GM21515 (cell line): ENCODE results near the gene AHCY.

Experiments used
- ATAC-seq: cut with Tn5 transposase; IDR thresholded peaks from one replicate; pipeline ENCODE4 v1.9.1; 2021; ENCODE audit not compliant: unreplicated experiment

The AHCY gene

DNA sequence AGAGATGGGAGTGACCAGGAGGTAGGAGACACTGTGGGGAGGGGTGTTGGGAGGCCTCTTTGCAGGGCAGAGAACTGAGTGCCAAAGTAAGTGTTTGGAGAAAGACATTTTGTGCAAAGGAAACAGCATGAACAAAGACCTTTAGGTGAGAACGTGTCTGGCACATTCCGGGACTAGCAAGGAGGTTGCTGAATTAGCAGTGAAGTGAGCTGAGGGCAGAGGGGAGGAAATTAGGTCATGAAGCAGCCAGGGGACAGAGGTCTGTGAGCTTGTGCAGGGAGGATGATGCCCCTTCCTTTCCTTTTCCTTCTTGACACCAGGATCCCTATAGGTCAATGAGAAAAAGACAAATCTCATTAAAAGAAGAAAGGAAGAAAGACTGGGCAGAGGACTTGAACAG is 21.4 kb upstream of the AHCY start:
- ATAC-seq = no peak

- ATAC-seq = no peak
These were observed 19.3 kb upstream of the AHCY start for GRCh38 chr20:34322267-34323105.

- no peak for ATAC-seq
These were observed 17.7 kb upstream of the AHCY start for GRCh38 chr20:34320861-34321260.

- no peak for ATAC-seq
These were observed 15.7 kb upstream of the AHCY start for GRCh38 chr20:34318609-34319443.

GRCh38 chr20:34316196-34316814 is 13.2 kb upstream of the AHCY start:
- ATAC-seq = no peak

DNA sequence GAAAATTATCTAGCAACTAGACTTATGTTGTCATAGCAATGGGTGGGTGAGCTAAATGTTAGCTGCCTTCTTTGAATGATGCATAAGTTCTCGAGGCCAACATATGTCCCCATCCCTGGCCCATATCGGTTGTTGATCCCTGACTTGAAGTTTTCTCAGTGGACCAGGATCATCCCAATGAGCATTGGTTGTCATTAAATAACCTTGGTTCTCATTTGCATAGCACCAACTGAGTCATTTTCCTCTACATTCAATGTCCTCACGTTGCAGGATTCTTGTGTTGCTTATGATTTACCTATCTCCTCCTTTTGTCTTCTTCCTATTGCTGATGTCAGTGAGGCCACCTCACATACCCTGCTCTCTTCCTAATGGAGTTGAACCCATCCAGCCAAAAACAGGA is 12.1 kb upstream of the AHCY start:
- ATAC-seq = no peak

GRCh38 chr20:34312544-34313217 is 9.5 kb upstream of the AHCY start:
- peak; percentile 79 for ATAC-seq

GRCh38 chr20:34312024-34312460 is 8.9 kb upstream of the AHCY start:
- no peak for ATAC-seq

DNA sequence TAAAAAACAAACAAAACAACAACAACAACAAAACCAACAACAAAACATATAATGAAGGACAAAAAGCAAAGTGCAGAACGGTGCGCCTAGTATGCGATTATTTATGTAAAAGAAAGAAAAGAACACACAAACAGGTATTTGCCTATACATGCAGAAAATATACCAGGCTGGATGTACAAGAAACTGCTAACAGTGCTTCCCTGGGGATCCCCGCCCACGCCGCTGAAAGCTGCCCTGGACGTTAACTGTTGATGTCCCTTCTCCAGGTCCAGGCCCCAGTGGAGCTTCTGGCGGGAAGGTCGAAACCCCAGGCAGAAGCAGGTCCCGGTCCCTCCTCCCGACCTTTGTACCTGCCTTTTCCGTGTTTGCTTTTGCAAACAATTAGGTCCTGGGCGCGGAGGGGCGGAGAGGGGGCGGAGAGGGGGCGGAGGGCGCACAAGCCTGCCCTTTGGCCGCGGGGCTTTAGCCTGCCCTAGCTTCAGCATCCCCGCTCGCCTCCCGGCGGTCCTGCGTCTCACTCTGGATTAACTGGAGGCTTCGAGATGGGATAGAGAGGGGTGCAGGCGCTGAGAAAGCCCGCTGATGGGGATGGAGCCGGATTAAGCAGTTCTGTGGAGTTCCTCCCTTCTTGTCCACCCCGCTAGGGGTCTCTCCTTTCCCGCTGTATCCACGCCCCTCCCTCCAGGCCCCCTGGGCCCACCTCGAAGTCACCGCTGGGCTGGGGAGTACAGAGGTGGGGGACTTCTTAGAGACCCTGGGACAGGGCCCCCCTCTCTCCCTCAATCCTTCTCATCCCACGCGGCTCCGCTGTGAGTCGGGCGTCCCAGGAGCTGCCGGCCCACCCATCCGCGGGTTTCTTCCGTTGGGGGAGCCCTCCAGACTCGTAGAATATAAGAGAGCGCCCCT is 8.2 kb upstream of the AHCY start:
- no peak for ATAC-seq

DNA sequence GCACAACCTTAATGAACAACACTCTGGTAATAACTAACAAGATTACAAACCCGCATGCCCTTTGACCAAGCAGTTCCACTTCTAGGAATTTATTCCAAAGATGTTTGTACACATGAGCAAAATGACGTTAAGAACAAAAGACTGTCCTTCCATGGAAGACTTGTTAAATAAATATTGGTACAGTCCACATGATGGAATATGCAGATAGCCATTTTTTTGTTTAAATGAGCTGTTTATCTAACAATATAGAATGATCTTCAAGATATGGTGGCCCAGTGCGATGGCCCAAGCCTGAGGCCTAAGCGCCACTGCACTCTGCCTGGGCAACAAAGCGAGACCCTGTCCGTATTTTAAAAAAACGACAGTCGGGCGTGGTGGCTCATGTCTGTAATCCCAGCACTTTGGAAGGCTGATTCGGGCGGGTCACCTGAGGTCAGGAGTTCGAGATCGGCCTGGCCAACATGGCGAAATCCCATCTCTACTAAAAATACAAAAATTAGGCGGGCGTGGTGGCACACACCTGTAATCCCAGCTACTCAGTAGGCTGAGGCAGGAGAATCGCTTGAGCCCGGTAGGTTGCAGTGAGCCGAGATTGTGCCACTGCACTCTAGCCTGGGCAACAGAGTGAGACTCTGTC is 7.4 kb upstream of the AHCY start:
- ATAC-seq = no peak

DNA sequence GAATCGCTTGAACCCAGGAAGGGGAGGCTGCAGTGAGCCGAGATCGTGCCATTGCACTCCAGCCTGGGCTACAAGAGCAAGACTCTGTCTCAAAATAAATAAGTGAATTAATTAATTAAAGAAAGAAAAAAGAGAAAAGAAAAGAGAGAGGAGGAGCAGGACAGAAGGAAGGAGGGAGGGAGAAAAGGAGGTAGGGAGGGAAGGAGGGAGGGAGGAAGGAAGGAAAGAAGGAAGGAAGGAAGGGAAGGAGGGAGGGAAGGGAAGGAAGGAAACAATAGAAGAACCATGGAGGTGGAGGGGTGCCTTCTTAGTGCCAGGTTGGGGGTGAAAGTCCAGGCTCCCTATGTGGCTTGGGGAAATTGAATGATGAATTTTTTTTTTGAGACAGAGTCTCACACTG is 6.5 kb upstream of the AHCY start:
- ATAC-seq = no peak

DNA sequence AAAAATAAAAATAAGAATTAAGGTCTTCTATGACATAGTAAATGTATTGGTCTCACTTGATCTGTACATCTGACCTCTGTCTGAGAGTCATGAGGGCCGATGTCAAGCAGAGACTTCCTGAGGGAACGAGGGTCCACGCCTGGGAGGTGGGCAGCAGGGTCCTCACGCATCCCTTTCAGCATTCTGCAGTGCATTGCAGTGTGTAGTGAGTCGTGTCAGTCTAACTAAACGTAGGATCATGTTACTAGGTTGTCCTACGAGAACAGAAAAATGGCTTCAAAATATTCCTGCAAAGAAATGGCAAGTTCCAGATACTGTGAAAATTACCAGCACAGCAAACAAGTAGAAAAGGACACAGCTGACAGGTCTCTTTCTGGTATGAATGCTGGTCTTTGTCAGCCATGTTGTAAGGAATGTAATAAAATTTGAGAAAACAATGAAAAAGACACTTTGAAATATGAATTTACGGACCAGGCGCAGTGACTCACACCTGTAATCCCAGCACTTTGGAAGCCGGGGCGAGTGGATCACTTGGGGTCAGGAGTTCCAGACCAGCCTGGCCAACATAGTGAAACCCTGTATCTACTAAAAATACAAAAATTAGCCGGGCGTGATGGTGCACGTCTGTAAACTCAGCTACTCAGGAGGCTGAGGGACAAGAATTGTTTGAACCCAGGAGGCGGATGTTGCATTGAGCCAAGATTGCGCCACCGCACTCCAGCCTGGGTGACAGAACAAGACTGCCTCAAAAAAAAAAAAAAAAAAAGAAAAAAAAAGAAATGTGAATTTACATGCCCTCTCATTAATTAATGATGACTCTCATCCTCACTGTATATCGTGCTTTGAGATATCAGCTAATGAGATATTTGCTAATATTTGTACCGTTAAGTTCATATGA is 2.4 kb upstream of the AHCY start:
- no peak for ATAC-seq

- no peak for ATAC-seq
These were observed 838 bp downstream of the AHCY start for GRCh38 chr20:34302312-34302722.

DNA sequence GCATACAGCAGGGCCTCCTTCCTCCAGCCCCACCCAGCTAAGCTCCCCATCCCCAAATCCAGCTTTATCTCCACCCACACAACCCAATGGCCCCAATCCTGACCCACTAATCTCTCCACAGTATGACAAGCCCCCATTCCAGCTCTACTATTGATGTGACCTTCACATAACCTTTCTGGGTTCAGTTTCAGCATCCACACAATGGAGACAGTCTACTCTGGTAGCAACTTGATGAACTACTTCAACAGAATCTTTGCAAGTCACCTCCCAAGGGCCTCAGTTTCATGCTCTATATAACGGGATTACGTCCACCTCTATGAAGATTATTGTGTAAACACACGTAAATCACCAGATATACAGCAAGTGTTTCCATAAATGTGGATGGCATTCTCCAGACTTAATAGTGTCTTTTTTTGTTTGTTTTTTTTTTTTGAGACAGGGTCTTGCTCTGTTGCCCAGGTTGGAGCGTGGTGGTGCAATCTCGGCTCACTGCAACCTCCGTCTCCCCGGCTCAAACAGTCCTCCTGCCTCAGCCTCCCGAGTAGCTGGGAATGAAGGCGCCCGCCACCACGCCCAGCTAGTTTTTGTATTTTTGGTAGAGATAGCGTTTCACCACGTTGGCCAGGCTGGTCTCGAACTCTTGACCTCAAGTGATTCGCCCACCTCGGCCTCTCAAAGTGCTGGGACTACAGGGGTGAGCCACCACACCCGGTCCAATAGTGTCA is 1.4 kb downstream of the AHCY start:
- no peak for ATAC-seq

- ATAC-seq = no peak
These were observed 2.2 kb downstream of the AHCY start for GRCh38 chr20:34300809-34301586.

GRCh38 chr20:34300256-34300806 is 2.8 kb downstream of the AHCY start:
- ATAC-seq = no peak
